ENCODE results near the gene OXER1. TPM values are rescaled to one million over a fixed set of nuclear protein-coding genes. Genes with fewer than 3 reads are reported as not detected.
A peak's percentile ranks its signal among the peaks of the same experiment; 100 is the strongest.

Gene OXER1
- total and polyA plus RNA-seq, 2 of the 13 experiments (the other 11 are each of a cell fraction or from before 2014, with no cell fraction given): 8.0 to 9.0 TPM

DNA sequence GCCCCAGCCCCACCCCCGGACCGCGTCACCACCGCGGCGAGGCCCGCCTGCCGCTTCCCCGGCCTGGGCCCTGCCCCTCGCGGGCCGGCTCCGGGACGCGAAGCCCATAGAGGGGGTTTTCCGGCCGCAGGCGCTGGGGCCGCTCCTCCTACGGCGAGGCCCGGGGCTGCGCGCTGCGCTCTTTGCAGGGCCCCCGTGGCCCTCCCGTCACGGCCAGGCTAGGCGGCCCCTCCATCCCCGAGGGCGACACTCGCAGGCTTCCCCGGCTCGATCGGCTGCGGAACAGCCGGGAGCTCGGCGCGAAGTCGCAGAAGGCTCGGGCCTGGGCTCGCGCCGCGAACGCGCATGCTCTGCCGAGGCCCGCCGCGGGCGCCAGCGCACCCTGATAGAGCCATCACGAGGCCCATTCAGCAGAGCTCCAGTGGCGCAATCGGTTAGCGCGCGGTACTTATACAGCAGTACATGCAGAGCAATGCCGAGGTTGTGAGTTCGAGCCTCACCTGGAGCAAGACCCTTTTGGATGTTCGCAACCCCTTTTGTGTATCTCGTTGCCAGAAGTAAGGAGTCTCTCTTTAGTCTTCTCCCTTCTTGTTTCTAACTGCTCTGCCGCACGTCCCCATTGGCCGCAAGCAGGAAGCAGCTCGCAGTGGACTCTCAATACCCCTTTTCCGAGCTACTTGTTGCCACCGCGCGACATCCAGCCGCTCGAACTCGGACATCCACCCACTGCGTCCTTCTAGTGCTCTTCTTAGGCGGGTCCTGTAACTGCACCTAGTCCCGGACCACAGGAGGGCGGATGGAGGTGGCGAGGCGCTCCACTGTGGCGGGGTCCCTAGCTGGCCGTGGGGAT lies 46.4 kb upstream of the OXER1 start (continued):
- TF ChIP-seq TOE1 (CRISPR knock-in tag; IDR thresholded peaks at IDR 0.05) (peak; percentile 99), POLR2AphosphoS2 (IDR thresholded peaks at IDR 0.05; ENCODE audit: low read depth, low read length) (no peak), RBM39 (IDR thresholded peaks at IDR 0.05; ENCODE audit: low read depth, low read length, poor library complexity, severe bottlenecking) (peak; percentile 92), NR1H2 (CRISPR knock-in tag; IDR thresholded peaks at IDR 0.05; ENCODE audit: borderline replicate concordance, low read depth) (peak; percentile 89; the same call in 1 of the 2 replicates), NRL (CRISPR knock-in tag; IDR thresholded peaks at IDR 0.05; ENCODE audit: borderline replicate concordance) (peak; percentile 91; the same call in 1 of the 2 replicates), AKAP8 (CRISPR knock-in tag; IDR thresholded peaks at IDR 0.05) (no peak; the same call in none of the 2 replicates), ATF1 (CRISPR knock-in tag; IDR thresholded peaks at IDR 0.05) (no peak), SRSF1 (optimal IDR thresholded peaks at IDR 0.05; ENCODE audit: low read depth, low read length) (peak; percentile 89), DNMT3B (CRISPR knock-in tag; conservative IDR thresholded peaks at IDR 0.05) (peak; percentile 91), NFATC3 (CRISPR knock-in tag; IDR thresholded peaks at IDR 0.05) (no peak; the same call in 1 of the 2 replicates), MAFK (conservative IDR thresholded peaks at IDR 0.05 in 1 of 2, IDR thresholded peaks at IDR 0.05 in 1 of 2; ENCODE audit: low read length in 2 of 2) (0 out of 4 replicates have a peak, but pooled peaks of 1 of the 2 experiments have one; percentile 16), FOXC1 (CRISPR knock-in tag; IDR thresholded peaks at IDR 0.05; ENCODE audit: borderline replicate concordance) (peak; percentile 99), ELF1 (CRISPR knock-in tag; IDR thresholded peaks at IDR 0.05) (peak; percentile 41; the same call in 1 of the 2 replicates), SPEN (CRISPR knock-in tag; IDR thresholded peaks at IDR 0.05; ENCODE audit: low read depth) (peak; percentile 84), CBX5 (CRISPR knock-in tag; IDR thresholded peaks at IDR 0.05; ENCODE audit: borderline replicate concordance) (peak; percentile 91; the same call in 1 of the 2 replicates), TGIF2 (CRISPR knock-in tag; IDR thresholded peaks at IDR 0.05) (peak; percentile 94; the same call in 1 of the 2 replicates)
- TF ChIP-seq, protein P1, sequence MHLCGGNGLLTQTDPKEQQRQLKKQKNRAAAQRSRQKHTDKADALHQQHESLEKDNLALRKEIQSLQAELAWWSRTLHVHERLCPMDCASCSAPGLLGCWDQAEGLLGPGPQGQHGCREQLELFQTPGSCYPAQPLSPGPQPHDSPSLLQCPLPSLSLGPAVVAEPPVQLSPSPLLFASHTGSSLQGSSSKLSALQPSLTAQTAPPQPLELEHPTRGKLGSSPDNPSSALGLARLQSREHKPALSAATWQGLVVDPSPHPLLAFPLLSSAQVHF (CRISPR knock-in tag; IDR thresholded peaks at IDR 0.05): peak; percentile 98
- TF ChIP-seq, protein P2, sequence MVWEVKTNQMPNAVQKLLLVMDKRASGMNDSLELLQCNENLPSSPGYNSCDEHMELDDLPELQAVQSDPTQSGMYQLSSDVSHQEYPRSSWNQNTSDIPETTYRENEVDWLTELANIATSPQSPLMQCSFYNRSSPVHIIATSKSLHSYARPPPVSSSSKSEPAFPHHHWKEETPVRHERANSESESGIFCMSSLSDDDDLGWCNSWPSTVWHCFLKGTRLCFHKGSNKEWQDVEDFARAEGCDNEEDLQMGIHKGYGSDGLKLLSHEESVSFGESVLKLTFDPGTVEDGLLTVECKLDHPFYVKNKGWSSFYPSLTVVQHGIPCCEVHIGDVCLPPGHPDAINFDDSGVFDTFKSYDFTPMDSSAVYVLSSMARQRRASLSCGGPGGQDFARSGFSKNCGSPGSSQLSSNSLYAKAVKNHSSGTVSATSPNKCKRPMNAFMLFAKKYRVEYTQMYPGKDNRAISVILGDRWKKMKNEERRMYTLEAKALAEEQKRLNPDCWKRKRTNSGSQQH (CRISPR knock-in tag; IDR thresholded peaks at IDR 0.05; ENCODE audit: low read depth): peak; percentile 91
- TF ChIP-seq, protein P3, sequence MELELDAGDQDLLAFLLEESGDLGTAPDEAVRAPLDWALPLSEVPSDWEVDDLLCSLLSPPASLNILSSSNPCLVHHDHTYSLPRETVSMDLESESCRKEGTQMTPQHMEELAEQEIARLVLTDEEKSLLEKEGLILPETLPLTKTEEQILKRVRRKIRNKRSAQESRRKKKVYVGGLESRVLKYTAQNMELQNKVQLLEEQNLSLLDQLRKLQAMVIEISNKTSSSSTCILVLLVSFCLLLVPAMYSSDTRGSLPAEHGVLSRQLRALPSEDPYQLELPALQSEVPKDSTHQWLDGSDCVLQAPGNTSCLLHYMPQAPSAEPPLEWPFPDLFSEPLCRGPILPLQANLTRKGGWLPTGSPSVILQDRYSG (CRISPR knock-in tag; IDR thresholded peaks at IDR 0.05): peak; percentile 94; the same call in 1 of the 2 replicates
- TF ChIP-seq, protein P4, sequence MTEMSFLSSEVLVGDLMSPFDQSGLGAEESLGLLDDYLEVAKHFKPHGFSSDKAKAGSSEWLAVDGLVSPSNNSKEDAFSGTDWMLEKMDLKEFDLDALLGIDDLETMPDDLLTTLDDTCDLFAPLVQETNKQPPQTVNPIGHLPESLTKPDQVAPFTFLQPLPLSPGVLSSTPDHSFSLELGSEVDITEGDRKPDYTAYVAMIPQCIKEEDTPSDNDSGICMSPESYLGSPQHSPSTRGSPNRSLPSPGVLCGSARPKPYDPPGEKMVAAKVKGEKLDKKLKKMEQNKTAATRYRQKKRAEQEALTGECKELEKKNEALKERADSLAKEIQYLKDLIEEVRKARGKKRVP (CRISPR knock-in tag; IDR thresholded peaks at IDR 0.05): peak in 1 of 2 experiments; percentile 90; a peak in 2 of 4 replicates
- TF ChIP-seq, protein P5, sequence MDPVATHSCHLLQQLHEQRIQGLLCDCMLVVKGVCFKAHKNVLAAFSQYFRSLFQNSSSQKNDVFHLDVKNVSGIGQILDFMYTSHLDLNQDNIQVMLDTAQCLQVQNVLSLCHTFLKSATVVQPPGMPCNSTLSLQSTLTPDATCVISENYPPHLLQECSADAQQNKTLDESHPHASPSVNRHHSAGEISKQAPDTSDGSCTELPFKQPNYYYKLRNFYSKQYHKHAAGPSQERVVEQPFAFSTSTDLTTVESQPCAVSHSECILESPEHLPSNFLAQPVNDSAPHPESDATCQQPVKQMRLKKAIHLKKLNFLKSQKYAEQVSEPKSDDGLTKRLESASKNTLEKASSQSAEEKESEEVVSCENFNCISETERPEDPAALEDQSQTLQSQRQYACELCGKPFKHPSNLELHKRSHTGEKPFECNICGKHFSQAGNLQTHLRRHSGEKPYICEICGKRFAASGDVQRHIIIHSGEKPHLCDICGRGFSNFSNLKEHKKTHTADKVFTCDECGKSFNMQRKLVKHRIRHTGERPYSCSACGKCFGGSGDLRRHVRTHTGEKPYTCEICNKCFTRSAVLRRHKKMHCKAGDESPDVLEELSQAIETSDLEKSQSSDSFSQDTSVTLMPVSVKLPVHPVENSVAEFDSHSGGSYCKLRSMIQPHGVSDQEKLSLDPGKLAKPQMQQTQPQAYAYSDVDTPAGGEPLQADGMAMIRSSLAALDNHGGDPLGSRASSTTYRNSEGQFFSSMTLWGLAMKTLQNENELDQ (CRISPR knock-in tag; IDR thresholded peaks at IDR 0.05; ENCODE audit: borderline replicate concordance): no peak
